OCI-LY1 (cell line): ENCODE measurements around the gene WHAMM.
"Not testable (repeated sequence)": the region's sequence is repeated elsewhere in the genome, so short reads cannot be mapped to it uniquely, and the experiment has no call there.

Source experiments
- H2AFZ ChIP-seq: fragments of 200-600 bp; sonication (generic), shearing (Covaris generic); 2 replicates; pipeline ENCODE4 v1.6.0; 2014; ENCODE audit warnings: antibody characterized with exemption, mild to moderate bottlenecking, low read length
- H3F3A ChIP-seq: fragments of 200-600 bp; sonication (generic), shearing (Covaris generic); 2 replicates; pipeline ENCODE4 v1.6.0; 2014; ENCODE audit warnings: mild to moderate bottlenecking, antibody characterized with exemption, low read length, moderate library complexity; ENCODE audit not compliant: insufficient read depth
- H3K27ac ChIP-seq: fragments of 200-600 bp; sonication (generic); 2 replicates; pipeline ENCODE4 v1.5.1; 2014; ENCODE audit warnings: low read length, mixed run types, mild to moderate bottlenecking, low read depth; ENCODE audit not compliant: poor library complexity, severe bottlenecking
- H3K27me3 ChIP-seq: fragments of 200-600 bp; sonication (generic); 2 replicates; pipeline ENCODE4 v1.6.0; 2014; ENCODE audit warnings: antibody characterized with exemption, mild to moderate bottlenecking, low read length, moderate library complexity; ENCODE audit not compliant: insufficient read depth
- H3K36me3 ChIP-seq: fragments of 200-600 bp; sonication (generic); 2 replicates; pipeline ENCODE4 v1.6.1; 2014; ENCODE audit warnings: mild to moderate bottlenecking, antibody characterized with exemption, low read length, moderate library complexity, mixed read lengths; ENCODE audit not compliant: insufficient read depth
- H3K4me1 ChIP-seq: fragments of 200-600 bp; sonication (generic); 2 replicates; pipeline ENCODE4 v1.5.1; 2014; ENCODE audit warnings: mild to moderate bottlenecking, low read length, moderate library complexity; ENCODE audit not compliant: insufficient read depth, severe bottlenecking
- H3K4me2 ChIP-seq: fragments of 200-600 bp; sonication (generic), shearing (Covaris generic); 2 replicates; pipeline ENCODE4 v1.6.1; 2014; ENCODE audit warnings: low read length
- H3K4me3 ChIP-seq: fragments of 200-600 bp; sonication (generic); 2 replicates; pipeline ENCODE4 v1.5.1; 2014; ENCODE audit warnings: low read length, low read depth, mild to moderate bottlenecking, mixed read lengths; ENCODE audit not compliant: poor library complexity, severe bottlenecking
- H3K79me2 ChIP-seq: fragments of 200-600 bp; shearing (Covaris generic); 2 replicates; pipeline ENCODE4 v1.6.1; 2016; ENCODE audit warnings: mixed run types, low read length, mixed read lengths; ENCODE audit not compliant: insufficient read depth
- H3K9ac ChIP-seq: fragments of 200-600 bp; sonication (generic), shearing (Covaris generic); 2 replicates; pipeline ENCODE4 v1.6.1; 2014; ENCODE audit warnings: mild to moderate bottlenecking, low read length, mixed read lengths
- H3K9me2 ChIP-seq: fragments of 200-600 bp; sonication (generic), shearing (Covaris generic); 2 replicates; pipeline ENCODE4 v1.6.1; 2014; ENCODE audit warnings: low read depth, mild to moderate bottlenecking, low read length, mixed read lengths
- H3K9me3 ChIP-seq: fragments of 200-600 bp; shearing (Covaris generic); 2 replicates; pipeline ENCODE4 v1.6.1; 2014; ENCODE audit warnings: low read length, mixed read lengths
- H4K20me1 ChIP-seq: fragments of 200-600 bp; sonication (generic), shearing (Covaris generic); 2 replicates; pipeline ENCODE4 v1.6.0; 2016; ENCODE audit warnings: mild to moderate bottlenecking, low read length; ENCODE audit not compliant: insufficient read depth
- CTCF ChIP-seq: fragments of 200-600 bp; sonication (generic), shearing (Covaris generic); IDR thresholded peaks from 2 replicates; pipeline ENCODE4 v1.5.1; 2017; ENCODE audit warnings: mild to moderate bottlenecking, antibody characterized with exemption, low read length, moderate library complexity, mixed read lengths
- EZH2 ChIP-seq: fragments of 200-600 bp; sonication (generic), shearing (Covaris generic); IDR thresholded peaks from 2 replicates; pipeline ENCODE4 v1.8.0; 2017; ENCODE audit warnings: borderline replicate concordance, mixed run types, mild to moderate bottlenecking, antibody characterized with exemption, low read length, moderate library complexity, mixed read lengths

WHAMM gene

GRCh38 chr15:82864967-82865366 is 55.5 kb downstream of the WHAMM start:
- Histone ChIP-seq H3K79me2 (no peaks in the 10 kb centered on the region), H3F3A (no peaks in the 10 kb centered on the region), H2AFZ (no peak overlapping the region), H3K9ac (no peak overlapping the region), H3K36me3 (no peaks in the 10 kb centered on the region; the same call in 1 of the 2 replicates), H3K4me3 (no peak overlapping the region), H3K9me2 (no peaks in the 10 kb centered on the region), H3K4me2 (no peak overlapping the region), H3K9me3 (no peaks in the 10 kb centered on the region), H3K4me1 (no peaks in the 10 kb centered on the region), H3K27me3 (no peaks in the 10 kb centered on the region), H4K20me1 (no peaks in the 10 kb centered on the region), H3K27ac (no peak overlapping the region)
- no peak for TF ChIP-seq EZH2
- TF ChIP-seq CTCF = no peak

- not testable (repeated sequence) for H3K79me2 ChIP-seq, H3K4me3 ChIP-seq, H3K9ac ChIP-seq, H3K27ac ChIP-seq, H3K9me2 ChIP-seq, H3F3A ChIP-seq, H3K4me1 ChIP-seq, H4K20me1 ChIP-seq, H3K36me3 ChIP-seq, H3K9me3 ChIP-seq, H2AFZ ChIP-seq, H3K27me3 ChIP-seq, H3K4me2 ChIP-seq
Measured at GRCh38 chr15:82865581-82865980, 56.2 kb downstream of the WHAMM start.

GRCh38 chr15:82865981-82866380 is 56.6 kb downstream of the WHAMM start:
- H3K36me3 ChIP-seq, H4K20me1 ChIP-seq, H2AFZ ChIP-seq, H3K27ac ChIP-seq, H3K9me2 ChIP-seq, H3K4me3 ChIP-seq, H3K9ac ChIP-seq, H3K4me2 ChIP-seq, H3K27me3 ChIP-seq, H3F3A ChIP-seq, H3K79me2 ChIP-seq, H3K4me1 ChIP-seq, H3K9me3 ChIP-seq: not testable (repeated sequence)

- no peaks in the 10 kb centered on the region for H3K79me2 ChIP-seq
- H3K4me1 ChIP-seq = no peaks in the 10 kb centered on the region
- H4K20me1 ChIP-seq = no peaks in the 10 kb centered on the region
- H3K9ac ChIP-seq = no peak overlapping the region
- no peak overlapping the region for H2AFZ ChIP-seq
- H3K27me3 ChIP-seq = no peaks in the 10 kb centered on the region
- H3K36me3 ChIP-seq = no peaks in the 10 kb centered on the region
- no peaks in the 10 kb centered on the region for H3F3A ChIP-seq
- no peak overlapping the region for H3K4me2 ChIP-seq
- no peak overlapping the region for H3K27ac ChIP-seq
- no peak for TF ChIP-seq EZH2
- TF ChIP-seq CTCF = no peak
- H3K4me3 ChIP-seq = no peak overlapping the region
- no peaks in the 10 kb centered on the region for H3K9me2 ChIP-seq
- no peaks in the 10 kb centered on the region for H3K9me3 ChIP-seq
Measured at GRCh38 chr15:82870727-82871320, 61.4 kb downstream of the WHAMM start.
